ENCODE results near the gene MEIOB.

The MEIOB gene

GRCh38 chr16:1865902-1866690 lies 5.9 kb downstream of the MEIOB start:
- Histone ChIP-seq H3K27ac (ENCODE audit: low read length) (no peak overlapping the region), H3K4me3 (ENCODE audit: low read length) (no peak overlapping the region), H3K4me1 (ENCODE audit: insufficient read depth, low read length) (no peaks in the 10 kb centered on the region), H3K9ac (ENCODE audit: low read depth, low read length) (no peak overlapping the region), H3K9me3 (ENCODE audit: insufficient read depth, low read depth, low read length) (no peaks in the 10 kb centered on the region), H3K36me3 (ENCODE audit: insufficient read depth, low read depth, low read length) (no peaks in the 10 kb centered on the region), H3K27me3 (ENCODE audit: insufficient read depth, low read length) (peaks cover 16% of the 10 kb centered on the region)

- no peaks in the 10 kb centered on the region for H3K4me1 ChIP-seq (ENCODE audit: insufficient read depth, low read length)
- H3K27me3 ChIP-seq (ENCODE audit: insufficient read depth, low read length): peaks cover 38% of the 10 kb centered on the region
- no peaks in the 10 kb centered on the region for H3K36me3 ChIP-seq (ENCODE audit: insufficient read depth, low read depth, low read length)
- H3K9ac ChIP-seq (ENCODE audit: low read depth, low read length): no peak overlapping the region
- no peak overlapping the region for H3K4me3 ChIP-seq (ENCODE audit: low read length)
- H3K9me3 ChIP-seq (ENCODE audit: insufficient read depth, low read depth, low read length): no peaks in the 10 kb centered on the region
- no peak overlapping the region for H3K27ac ChIP-seq (ENCODE audit: low read length)
These were observed 8.1 kb downstream of the MEIOB start for GRCh38 chr16:1863681-1864460.

GRCh38 chr16:1862394-1862793 lies 9.6 kb downstream of the MEIOB start:
- Histone ChIP-seq H3K27me3 (ENCODE audit: insufficient read depth, low read length) (peaks cover 53% of the 10 kb centered on the region), H3K9ac (ENCODE audit: low read depth, low read length) (no peak overlapping the region), H3K27ac (ENCODE audit: low read length) (no peak overlapping the region), H3K9me3 (ENCODE audit: insufficient read depth, low read depth, low read length) (no peaks in the 10 kb centered on the region), H3K4me1 (ENCODE audit: insufficient read depth, low read length) (no peaks in the 10 kb centered on the region), H3K4me3 (ENCODE audit: low read length) (no peak overlapping the region), H3K36me3 (ENCODE audit: insufficient read depth, low read depth, low read length) (no peaks in the 10 kb centered on the region)

- H3K9me3 ChIP-seq (ENCODE audit: insufficient read depth, low read depth, low read length): no peaks in the 10 kb centered on the region
- H3K9ac ChIP-seq (ENCODE audit: low read depth, low read length): no peak overlapping the region
- H3K27ac ChIP-seq (ENCODE audit: low read length): no peak overlapping the region
- no peaks in the 10 kb centered on the region for H3K4me1 ChIP-seq (ENCODE audit: insufficient read depth, low read length)
- H3K36me3 ChIP-seq (ENCODE audit: insufficient read depth, low read depth, low read length): no peaks in the 10 kb centered on the region
- H3K4me3 ChIP-seq (ENCODE audit: low read length): no peak overlapping the region
- peaks cover 58% of the 10 kb centered on the region for H3K27me3 ChIP-seq (ENCODE audit: insufficient read depth, low read length)
These were observed 10.2 kb downstream of the MEIOB start for GRCh38 chr16:1861730-1862129.

GRCh38 chr16:1859650-1860049 lies 12.3 kb downstream of the MEIOB start:
- Histone ChIP-seq H3K27ac (ENCODE audit: low read length) (no peak overlapping the region), H3K9me3 (ENCODE audit: insufficient read depth, low read depth, low read length) (no peaks in the 10 kb centered on the region), H3K9ac (ENCODE audit: low read depth, low read length) (no peak overlapping the region), H3K36me3 (ENCODE audit: insufficient read depth, low read depth, low read length) (no peaks in the 10 kb centered on the region), H3K4me1 (ENCODE audit: insufficient read depth, low read length) (no peaks in the 10 kb centered on the region), H3K27me3 (ENCODE audit: insufficient read depth, low read length) (peaks cover 60% of the 10 kb centered on the region), H3K4me3 (ENCODE audit: low read length) (no peak overlapping the region)

- Histone ChIP-seq H3K27ac (ENCODE audit: low read length) (no peak overlapping the region), H3K9me3 (ENCODE audit: insufficient read depth, low read depth, low read length) (no peaks in the 10 kb centered on the region), H3K9ac (ENCODE audit: low read depth, low read length) (no peak overlapping the region), H3K4me1 (ENCODE audit: insufficient read depth, low read length) (no peaks in the 10 kb centered on the region), H3K36me3 (ENCODE audit: insufficient read depth, low read depth, low read length) (no peaks in the 10 kb centered on the region), H3K4me3 (ENCODE audit: low read length) (no peak overlapping the region), H3K27me3 (ENCODE audit: insufficient read depth, low read length) (peaks cover 73% of the 10 kb centered on the region)
These were observed 13.6 kb downstream of the MEIOB start for GRCh38 chr16:1858189-1858865.

- Histone ChIP-seq H3K9me3 (ENCODE audit: insufficient read depth, low read depth, low read length) (no peaks in the 10 kb centered on the region), H3K27ac (ENCODE audit: low read length) (no peak overlapping the region), H3K4me1 (ENCODE audit: insufficient read depth, low read length) (no peaks in the 10 kb centered on the region), H3K9ac (ENCODE audit: low read depth, low read length) (no peak overlapping the region), H3K27me3 (ENCODE audit: insufficient read depth, low read length) (peaks cover 78% of the 10 kb centered on the region), H3K4me3 (ENCODE audit: low read length) (no peak overlapping the region), H3K36me3 (ENCODE audit: insufficient read depth, low read depth, low read length) (no peaks in the 10 kb centered on the region)
These were observed 14.4 kb downstream of the MEIOB start for GRCh38 chr16:1857433-1858097.

- Histone ChIP-seq H3K36me3 (ENCODE audit: insufficient read depth, low read depth, low read length) (no peaks in the 10 kb centered on the region), H3K4me1 (ENCODE audit: insufficient read depth, low read length) (no peaks in the 10 kb centered on the region), H3K27ac (ENCODE audit: low read length) (no peak overlapping the region), H3K4me3 (ENCODE audit: low read length) (no peak overlapping the region), H3K9ac (ENCODE audit: low read depth, low read length) (no peak overlapping the region), H3K9me3 (ENCODE audit: insufficient read depth, low read depth, low read length) (no peaks in the 10 kb centered on the region), H3K27me3 (ENCODE audit: insufficient read depth, low read length) (peaks cover 36% of the 10 kb centered on the region)
These were observed 20.2 kb downstream of the MEIOB start for GRCh38 chr16:1851793-1852192.

GRCh38 chr16:1850981-1851380 lies 21.0 kb downstream of the MEIOB start:
- Histone ChIP-seq H3K27ac (ENCODE audit: low read length) (no peak overlapping the region), H3K9me3 (ENCODE audit: insufficient read depth, low read depth, low read length) (no peaks in the 10 kb centered on the region), H3K4me3 (ENCODE audit: low read length) (no peak overlapping the region), H3K4me1 (ENCODE audit: insufficient read depth, low read length) (no peaks in the 10 kb centered on the region), H3K27me3 (ENCODE audit: insufficient read depth, low read length) (peaks cover 41% of the 10 kb centered on the region), H3K9ac (ENCODE audit: low read depth, low read length) (no peak overlapping the region), H3K36me3 (ENCODE audit: insufficient read depth, low read depth, low read length) (no peaks in the 10 kb centered on the region)

GRCh38 chr16:1846416-1846815 lies 25.5 kb downstream of the MEIOB start:
- no peaks in the 10 kb centered on the region for H3K36me3 ChIP-seq (ENCODE audit: insufficient read depth, low read depth, low read length)
- H3K27me3 ChIP-seq (ENCODE audit: insufficient read depth, low read length): peaks cover 14% of the 10 kb centered on the region
- H3K4me3 ChIP-seq (ENCODE audit: low read length): no peak overlapping the region
- no peak overlapping the region for H3K9ac ChIP-seq (ENCODE audit: low read depth, low read length)
- H3K27ac ChIP-seq (ENCODE audit: low read length): no peak overlapping the region
- H3K9me3 ChIP-seq (ENCODE audit: insufficient read depth, low read depth, low read length): no peaks in the 10 kb centered on the region
- H3K4me1 ChIP-seq (ENCODE audit: insufficient read depth, low read length): no peaks in the 10 kb centered on the region

- H3K4me3 ChIP-seq (ENCODE audit: low read length): no peak overlapping the region
- no peaks in the 10 kb centered on the region for H3K4me1 ChIP-seq (ENCODE audit: insufficient read depth, low read length)
- no peaks in the 10 kb centered on the region for H3K36me3 ChIP-seq (ENCODE audit: insufficient read depth, low read depth, low read length)
- H3K9me3 ChIP-seq (ENCODE audit: insufficient read depth, low read depth, low read length): no peaks in the 10 kb centered on the region
- H3K9ac ChIP-seq (ENCODE audit: low read depth, low read length): no peak overlapping the region
- H3K27me3 ChIP-seq (ENCODE audit: insufficient read depth, low read length): peaks cover 10% of the 10 kb centered on the region
- no peak overlapping the region for H3K27ac ChIP-seq (ENCODE audit: low read length)
These were observed 26.0 kb downstream of the MEIOB start for GRCh38 chr16:1845985-1846384.
